Fibroblast of upper back skin (primary cell): Measurements from ENCODE around the gene GAS5.
A peak's percentile ranks its signal among the peaks of the same experiment; 100 is the strongest.
"Not testable (repeated sequence)": the region's sequence is repeated elsewhere in the genome, so short reads cannot be mapped to it uniquely, and the experiment has no call there.

ENCODE experiments used
- DNase-seq: peaks from one replicate; pipeline ENCODE4 v3.0.0-alpha.2; 2013

Gene GAS5

GRCh38 chr1:173867753-173868265 is at the start of gene GAS5:
Gene GAS5, minus strand, starts transcription at chr1:173867989.
- DNase-seq: peak; percentile 100

DNA sequence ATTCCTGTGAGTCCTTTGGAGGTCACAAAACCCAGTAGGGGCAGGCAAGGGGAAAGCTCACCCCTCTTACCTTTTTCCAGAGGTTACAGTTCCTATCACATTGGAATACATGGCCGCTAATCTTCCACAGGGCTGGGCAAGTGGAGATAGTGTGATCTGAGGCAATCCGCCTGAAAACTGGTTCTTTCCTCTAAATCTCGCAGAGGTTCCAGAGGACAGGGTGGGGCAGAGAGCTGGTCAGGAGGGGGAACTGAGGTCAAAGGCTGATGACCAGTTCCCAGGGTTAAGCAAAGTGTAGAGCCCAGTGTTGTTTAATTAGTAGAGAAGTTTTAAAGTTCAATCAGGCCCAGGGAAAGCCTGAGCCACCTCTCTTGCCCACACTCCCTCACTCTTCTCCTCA is 49.4 kb upstream of the GAS5 start, which contains the start of gene SERPINC1:
Gene SERPINC1 (minus strand): TSS at position 179 of the 400 bp plus-strand sequence. CDS start 68 bp downstream, at position 111.
- DNase-seq: no peak

GRCh38 chr1:173916667-173917066 is 48.9 kb upstream of the GAS5 start:
- DNase-seq: no peak

- DNase-seq: no peak
Measured at GRCh38 chr1:173915596-173915995, 47.8 kb upstream of the GAS5 start.

GRCh38 chr1:173914366-173914871 is 46.6 kb upstream of the GAS5 start:
- no peak for DNase-seq

DNA sequence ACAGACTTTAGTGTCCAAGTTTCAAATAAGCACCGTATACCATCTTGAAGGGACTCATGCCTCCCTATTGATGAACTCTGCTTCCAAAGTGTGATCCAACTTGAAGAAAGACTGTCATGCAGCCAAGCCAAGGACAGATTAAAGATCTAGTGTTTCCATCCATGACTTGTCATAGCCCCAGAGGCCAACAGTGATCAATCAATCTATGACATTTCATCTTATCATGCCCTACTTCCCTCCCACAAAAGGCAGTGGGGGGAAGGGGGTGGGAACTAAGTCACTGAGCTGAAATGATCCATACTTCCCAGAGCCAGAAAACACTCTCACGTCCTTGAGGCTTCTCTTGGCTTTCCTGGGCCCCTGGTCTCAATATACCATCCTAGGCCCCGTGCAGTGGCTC is 45.3 kb upstream of the GAS5 start:
- no peak for DNase-seq

DNA sequence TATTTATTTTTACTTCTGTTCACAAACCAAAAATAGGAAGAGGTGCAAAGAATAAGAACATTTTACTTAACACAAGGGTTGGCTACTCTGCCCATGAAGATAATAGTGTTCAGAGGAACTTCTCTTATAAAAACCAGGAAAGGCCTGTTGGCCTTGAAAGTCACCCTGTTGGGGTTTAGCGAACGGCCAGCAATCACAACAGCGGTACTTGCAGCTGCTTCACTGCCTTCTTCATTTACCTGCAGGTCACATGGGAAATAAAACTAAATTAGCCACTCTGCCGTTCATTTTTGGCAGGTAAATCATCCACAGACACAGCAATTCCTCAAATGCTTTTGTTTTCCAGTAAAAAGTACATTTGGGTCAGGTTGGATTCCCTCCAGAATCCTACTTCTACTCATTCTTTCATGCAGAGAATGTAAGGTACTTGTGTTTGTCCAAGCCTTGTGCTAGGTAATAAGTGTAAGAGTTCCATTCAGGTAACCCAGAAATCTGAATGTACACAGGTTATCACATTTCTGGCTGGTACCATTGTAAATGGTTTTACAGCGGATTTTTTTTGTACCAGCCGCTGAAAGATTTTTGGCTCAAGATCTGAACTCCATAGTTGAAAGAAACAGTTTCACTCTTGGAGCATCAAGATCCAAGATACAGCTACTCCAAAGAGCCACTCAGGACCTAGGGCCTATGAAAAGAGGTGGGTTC is 36.2 kb upstream of the GAS5 start:
- no peak for DNase-seq

GRCh38 chr1:173900992-173901391 is 33.2 kb upstream of the GAS5 start:
- DNase-seq: no peak

DNA sequence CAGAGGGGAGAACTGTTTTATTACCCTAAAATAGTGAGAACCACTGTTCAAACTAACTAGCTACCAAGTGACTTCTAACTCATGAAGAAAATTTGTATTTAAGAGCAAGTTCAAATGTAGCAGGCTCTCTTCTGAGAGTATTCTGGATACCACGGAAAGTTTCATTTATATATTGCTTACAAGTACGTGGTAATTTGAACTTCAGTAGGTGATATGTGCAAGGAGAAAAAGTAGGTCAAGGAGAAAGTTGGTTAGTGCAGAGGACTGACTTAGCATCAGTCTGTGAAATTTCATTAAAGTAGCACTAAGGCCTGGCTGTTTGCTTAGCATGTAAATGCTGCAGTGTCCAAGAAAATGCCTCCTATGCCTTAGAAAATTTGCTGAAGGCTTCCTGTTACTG is 32.6 kb upstream of the GAS5 start:
- DNase-seq: no peak

DNA sequence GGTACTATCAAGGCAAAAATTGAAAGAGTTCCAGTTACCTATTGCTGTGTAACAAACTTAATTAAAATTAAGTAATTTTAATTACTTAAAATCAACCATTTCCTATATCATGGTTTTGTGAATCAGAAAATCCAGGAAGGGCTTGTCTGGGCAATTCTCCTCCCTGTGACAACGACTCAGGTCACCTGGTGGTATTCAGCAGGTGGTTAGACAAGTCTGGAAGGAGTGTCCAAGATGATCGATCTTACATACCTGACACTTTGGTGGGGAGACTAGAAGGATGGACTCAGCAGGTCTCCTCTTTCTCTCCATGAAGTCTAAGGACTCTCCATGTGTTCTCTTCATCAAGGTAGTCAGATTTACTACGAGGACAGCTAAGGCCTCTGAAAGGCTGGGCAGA is 26.4 kb upstream of the GAS5 start:
- DNase-seq: no peak

- no peak for DNase-seq
Measured at GRCh38 chr1:173893611-173894010, 25.8 kb upstream of the GAS5 start.

DNA sequence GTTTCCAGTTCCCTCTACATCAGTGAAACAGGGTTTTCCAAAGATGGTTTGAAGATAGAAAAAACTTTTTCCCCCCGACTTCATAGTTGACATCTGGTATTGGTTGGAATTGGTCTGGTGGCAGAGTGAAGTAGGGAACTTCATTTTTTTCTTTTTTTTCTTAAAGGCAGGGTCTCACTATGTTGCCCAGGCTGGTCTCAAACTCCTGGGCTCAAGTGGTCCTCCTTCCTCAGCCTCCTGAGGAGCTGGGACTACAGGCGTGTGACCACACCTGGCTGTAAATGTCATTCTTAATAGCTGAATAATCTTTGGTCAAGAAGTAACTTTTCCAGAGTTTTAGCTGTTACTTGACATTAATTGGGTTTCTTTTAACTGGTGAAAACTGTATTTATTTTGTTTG is 22.1 kb upstream of the GAS5 start:
- no peak for DNase-seq

- DNase-seq: no peak
Measured at GRCh38 chr1:173888749-173889148, 21.0 kb upstream of the GAS5 start.

GRCh38 chr1:173887627-173888026 is 19.8 kb upstream of the GAS5 start:
- DNase-seq: no peak

GRCh38 chr1:173886746-173887611 is 19.2 kb upstream of the GAS5 start:
- no peak for DNase-seq

GRCh38 chr1:173884701-173885100 is 16.9 kb upstream of the GAS5 start:
- no peak for DNase-seq

DNA sequence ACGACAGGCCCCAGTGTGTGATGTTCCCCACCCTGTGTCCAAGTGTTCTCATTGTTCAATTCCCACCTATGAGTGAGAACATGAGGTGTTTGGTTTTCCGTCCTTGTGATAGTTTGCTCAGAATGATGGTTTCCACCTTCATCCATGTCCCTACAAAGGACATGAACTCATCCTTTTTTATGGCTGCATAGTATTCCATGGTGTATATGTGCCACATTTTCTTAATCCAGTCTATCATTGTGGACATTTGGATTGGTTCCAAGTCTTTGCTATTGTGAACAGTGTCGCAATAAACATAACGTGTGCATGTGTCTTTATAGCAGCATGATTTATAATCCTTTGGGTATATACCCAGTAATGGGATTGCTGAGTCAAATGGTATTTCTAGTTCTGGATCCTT is 13.3 kb upstream of the GAS5 start:
- DNase-seq: not testable (repeated sequence)

GRCh38 chr1:173878251-173878650 is 10.5 kb upstream of the GAS5 start:
- no peak for DNase-seq

GRCh38 chr1:173876732-173877131 is 8.9 kb upstream of the GAS5 start:
- no peak for DNase-seq

DNA sequence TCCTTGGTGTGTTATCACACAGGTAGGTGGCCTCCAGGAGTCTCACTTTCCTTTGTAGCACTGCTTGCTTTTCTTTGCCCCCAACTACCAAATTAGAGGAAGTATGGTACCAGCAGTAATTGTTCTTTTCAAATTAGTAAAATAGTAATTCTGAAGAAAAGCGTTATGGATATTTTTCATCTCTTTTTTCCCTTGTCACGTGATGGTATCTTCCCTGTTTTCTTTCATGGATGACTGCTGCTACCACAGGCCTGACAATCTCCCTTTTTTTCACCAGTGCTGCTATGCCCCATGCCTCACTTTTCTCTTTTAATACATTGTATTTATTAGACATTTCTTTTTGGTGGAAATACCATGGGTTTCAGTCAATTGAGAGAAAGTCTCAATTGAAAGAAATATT is 3.7 kb upstream of the GAS5 start:
- no peak for DNase-seq

DNA sequence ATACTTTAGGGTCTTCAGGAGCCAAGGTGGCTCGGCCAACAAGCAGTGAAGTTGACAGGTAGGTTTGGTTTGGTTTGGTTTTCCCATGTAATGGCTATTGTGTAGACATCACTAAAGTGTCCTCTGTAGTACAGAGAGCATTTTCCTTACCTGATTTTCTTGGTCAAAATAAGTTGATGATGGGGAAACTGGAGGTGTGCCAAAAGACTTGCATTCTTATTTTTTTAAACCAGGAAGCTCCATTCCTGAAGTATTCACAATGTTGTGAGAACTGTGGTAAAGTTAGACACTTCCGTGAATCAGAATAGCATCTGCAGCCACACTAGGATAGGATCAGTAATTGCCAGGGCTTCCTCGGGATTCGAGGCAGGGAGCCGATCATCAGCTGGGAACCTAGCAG is 3.3 kb upstream of the GAS5 start:
- no peak for DNase-seq

DNA sequence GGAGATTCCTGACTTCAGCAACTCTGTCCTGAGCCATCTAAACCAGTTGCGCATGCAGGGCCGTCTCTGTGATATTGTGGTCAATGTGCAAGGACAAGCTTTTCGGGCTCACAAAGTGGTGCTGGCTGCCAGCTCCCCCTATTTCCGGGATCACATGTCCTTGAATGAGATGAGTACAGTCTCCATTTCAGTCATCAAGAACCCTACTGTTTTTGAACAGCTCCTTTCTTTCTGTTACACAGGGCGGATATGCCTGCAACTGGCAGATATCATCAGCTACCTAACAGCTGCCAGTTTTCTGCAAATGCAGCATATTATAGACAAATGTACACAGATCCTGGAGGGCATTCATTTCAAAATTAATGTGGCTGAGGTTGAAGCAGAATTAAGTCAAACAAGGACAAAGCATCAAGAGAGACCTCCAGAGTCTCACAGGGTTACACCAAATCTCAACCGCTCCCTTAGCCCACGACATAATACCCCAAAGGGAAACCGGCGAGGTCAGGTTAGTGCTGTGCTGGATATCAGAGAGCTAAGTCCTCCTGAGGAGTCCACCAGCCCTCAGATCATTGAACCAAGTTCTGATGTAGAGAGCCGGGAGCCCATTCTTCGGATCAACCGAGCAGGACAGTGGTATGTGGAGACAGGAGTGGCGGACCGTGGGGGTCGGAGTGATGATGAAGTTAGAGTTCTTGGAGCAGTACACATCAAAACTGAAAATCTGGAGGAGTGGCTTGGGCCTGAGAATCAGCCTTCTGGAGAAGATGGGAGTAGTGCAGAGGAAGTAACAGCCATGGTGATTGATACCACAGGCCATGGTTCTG is 2.7 kb upstream of the GAS5 start:
- DNase-seq: no peak

DNA sequence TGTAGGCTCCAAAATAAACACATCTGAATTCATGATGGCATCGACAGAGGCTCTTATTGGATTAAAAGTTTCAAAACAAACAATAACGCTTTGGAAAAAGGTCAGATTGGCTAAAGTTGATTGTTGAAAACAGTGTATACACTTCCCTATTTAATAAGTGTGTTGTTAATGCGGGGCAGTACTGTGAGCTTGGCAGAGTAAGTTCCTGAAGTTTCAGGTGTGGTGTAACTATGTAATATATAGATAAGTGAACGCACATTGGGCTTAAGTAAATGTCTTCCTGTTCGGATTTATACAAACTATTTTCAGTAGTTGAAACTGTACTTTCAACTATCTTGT is 1.2 kb upstream of the GAS5 start:
- DNase-seq: no peak
